ENCODE measurements around the gene STPG1.

Gene STPG1

GRCh38 chr1:24389231-24389678 lies 24.3 kb downstream of the STPG1 start:
- POLR2A ChIA-PET: no interaction called here
- CTCF ChIA-PET: interaction anchor here (0.5 to 6.0 kb wide), 6 partner anchors 9 to 262 kb away, joined by 3 to 166 read pairs (median 4); no protein-coding TSS in a partner anchor
- TF ChIP-seq, protein P1, sequence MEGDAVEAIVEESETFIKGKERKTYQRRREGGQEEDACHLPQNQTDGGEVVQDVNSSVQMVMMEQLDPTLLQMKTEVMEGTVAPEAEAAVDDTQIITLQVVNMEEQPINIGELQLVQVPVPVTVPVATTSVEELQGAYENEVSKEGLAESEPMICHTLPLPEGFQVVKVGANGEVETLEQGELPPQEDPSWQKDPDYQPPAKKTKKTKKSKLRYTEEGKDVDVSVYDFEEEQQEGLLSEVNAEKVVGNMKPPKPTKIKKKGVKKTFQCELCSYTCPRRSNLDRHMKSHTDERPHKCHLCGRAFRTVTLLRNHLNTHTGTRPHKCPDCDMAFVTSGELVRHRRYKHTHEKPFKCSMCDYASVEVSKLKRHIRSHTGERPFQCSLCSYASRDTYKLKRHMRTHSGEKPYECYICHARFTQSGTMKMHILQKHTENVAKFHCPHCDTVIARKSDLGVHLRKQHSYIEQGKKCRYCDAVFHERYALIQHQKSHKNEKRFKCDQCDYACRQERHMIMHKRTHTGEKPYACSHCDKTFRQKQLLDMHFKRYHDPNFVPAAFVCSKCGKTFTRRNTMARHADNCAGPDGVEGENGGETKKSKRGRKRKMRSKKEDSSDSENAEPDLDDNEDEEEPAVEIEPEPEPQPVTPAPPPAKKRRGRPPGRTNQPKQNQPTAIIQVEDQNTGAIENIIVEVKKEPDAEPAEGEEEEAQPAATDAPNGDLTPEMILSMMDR (IDR thresholded peaks at IDR 0.05; ENCODE audit: insufficient read depth, low read length, missing control alignments): no peak
- H3K4me3 ChIP-seq (ENCODE audit: low read depth, low read length): no peak overlapping the region
- DNase-seq (ENCODE audit: low read depth, low spot score): no peak

DNA sequence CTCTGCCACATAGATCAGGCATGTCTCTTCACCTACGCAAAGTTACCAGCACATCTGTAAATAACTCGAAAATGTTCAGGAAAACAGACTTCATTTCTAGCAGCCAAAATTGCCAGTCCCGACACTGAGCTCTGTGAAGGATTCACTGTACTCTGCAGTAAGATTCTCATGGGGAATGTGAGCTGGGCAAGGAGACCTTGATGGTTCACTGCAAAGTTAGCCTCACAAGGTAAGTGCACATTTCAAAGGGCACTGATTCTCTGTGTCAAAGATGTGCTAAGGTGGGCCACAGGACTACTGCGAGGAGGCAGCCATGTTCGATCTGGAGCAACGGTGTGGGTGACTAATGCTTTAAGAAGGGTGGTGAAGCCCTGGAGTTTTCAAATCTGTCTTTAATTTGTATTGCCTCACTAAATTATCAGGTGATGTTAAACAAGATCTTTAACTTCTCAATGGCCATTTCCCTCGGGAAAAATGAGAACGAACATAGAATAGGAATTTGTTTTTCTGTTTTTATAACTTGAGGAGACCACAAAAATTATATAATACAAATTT lies 25.2 kb downstream of the STPG1 start:
- no peak for DNase-seq (ENCODE audit: low read depth, low spot score)
- H3K4me3 ChIP-seq (ENCODE audit: low read depth, low read length): no peak overlapping the region
- ChIA-PET CTCF (interaction anchor here (0.9 to 6.0 kb wide), 5 partner anchors 15 to 189 kb away, joined by 3 to 166 read pairs (median 4); no protein-coding TSS in a partner anchor), POLR2A (no interaction called here)
- TF ChIP-seq, protein P1 (IDR thresholded peaks at IDR 0.05; ENCODE audit: insufficient read depth, low read length, missing control alignments): no peak

DNA sequence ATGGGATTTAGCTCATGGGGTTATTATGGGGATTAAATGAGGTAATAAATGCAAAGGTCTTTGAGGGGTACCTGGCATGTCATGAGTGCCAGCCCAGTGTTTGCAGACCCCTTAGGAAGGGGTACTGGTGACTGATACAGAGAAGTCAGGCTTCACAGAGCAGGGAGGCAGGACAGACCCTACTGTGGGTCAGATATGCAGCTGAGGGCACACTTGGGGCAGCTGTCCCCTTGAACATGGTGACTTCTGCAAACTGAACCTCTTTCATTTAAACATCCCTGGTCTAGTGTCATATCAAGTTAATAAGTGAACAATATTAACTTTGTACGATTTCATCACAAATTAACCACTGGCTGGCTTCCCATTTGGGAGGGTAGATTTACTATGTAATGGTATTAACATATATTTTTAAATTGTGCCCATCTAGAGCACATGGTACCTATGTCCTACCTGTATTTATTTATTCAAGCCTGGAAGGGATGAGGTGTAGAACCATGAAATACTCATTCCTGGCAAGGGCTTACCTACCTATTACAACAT lies 25.9 kb downstream of the STPG1 start:
- CTCF ChIA-PET: interaction anchor here (0.9 to 6.0 kb wide), 5 partner anchors 14 to 189 kb away, joined by 3 to 166 read pairs (median 4); no protein-coding TSS in a partner anchor
- TF ChIP-seq, protein P1 (IDR thresholded peaks at IDR 0.05; ENCODE audit: insufficient read depth, low read length, missing control alignments): no peak
- POLR2A ChIA-PET: no interaction called here
- DNase-seq (ENCODE audit: low read depth, low spot score): no peak
- H3K4me3 ChIP-seq (ENCODE audit: low read depth, low read length): no peak overlapping the region

- TF ChIP-seq, protein P1 (IDR thresholded peaks at IDR 0.05; ENCODE audit: insufficient read depth, low read length, missing control alignments): no peak
- CTCF ChIA-PET: interaction anchor here (0.9 to 6.0 kb wide), 5 partner anchors 17 to 249 kb away, joined by 3 to 166 read pairs (median 8); no protein-coding TSS in a partner anchor
- POLR2A ChIA-PET: no interaction called here
- no peak for DNase-seq (ENCODE audit: low read depth, low spot score)
- no peak overlapping the region for H3K4me3 ChIP-seq (ENCODE audit: low read depth, low read length)
Observed at GRCh38 chr1:24386931-24387330, 26.7 kb downstream of the STPG1 start.

GRCh38 chr1:24386241-24386640 lies 27.3 kb downstream of the STPG1 start:
- H3K4me3 ChIP-seq (ENCODE audit: low read depth, low read length): no peak overlapping the region
- ChIA-PET CTCF (interaction anchor here (0.8 to 6.0 kb wide), 9 partner anchors 10 to 315 kb away, joined by 3 to 166 read pairs (median 4); no protein-coding TSS in a partner anchor), POLR2A (no interaction called here)
- DNase-seq (ENCODE audit: low read depth, low spot score): no peak
- TF ChIP-seq, protein P1 (IDR thresholded peaks at IDR 0.05; ENCODE audit: insufficient read depth, low read length, missing control alignments): no peak

DNA sequence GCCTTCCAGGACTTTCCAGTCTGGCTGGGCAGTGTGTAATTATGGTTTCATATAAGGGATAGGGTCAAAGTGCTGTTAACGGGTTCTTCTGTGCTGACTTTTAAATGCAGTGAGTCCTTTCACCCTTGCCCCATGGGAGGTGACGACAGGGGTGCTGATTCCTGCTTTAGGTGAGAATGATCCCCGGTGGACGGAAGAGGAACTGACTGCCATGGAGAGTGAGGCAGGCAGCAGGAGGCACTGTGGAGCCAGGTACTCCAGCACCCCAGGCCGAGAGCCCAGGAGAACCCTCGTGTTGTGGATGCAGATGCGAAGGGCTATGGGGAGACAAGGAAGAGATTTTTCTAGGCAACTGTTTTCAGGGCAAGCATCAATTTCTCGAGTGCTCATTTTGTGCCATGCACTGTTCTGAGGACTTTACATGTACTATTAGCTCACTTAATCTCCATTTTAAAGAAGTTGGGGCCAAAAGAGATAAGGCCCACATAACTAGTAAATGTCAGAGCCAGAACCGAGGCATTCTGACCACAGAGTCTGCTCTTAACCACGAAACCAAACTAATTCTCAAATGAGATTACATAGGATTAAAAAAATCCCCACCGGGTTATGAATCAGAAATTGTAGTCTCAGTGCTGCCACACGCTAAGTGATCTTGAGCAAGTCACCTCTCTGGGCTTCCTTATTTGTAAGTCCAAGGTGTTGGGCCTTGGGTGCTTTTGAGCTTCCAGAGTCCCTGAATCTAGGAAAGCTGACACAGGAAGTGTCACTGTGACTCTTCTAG lies 28.2 kb downstream of the STPG1 start:
- H3K4me3 ChIP-seq (ENCODE audit: low read depth, low read length): no peak overlapping the region
- CTCF ChIA-PET: interaction anchor here (0.8 to 6.0 kb wide), 13 partner anchors 7 to 314 kb away, joined by 3 to 166 read pairs (median 5); no protein-coding TSS in a partner anchor
- no peak for DNase-seq (ENCODE audit: low read depth, low spot score)
- TF ChIP-seq, protein P1 (IDR thresholded peaks at IDR 0.05; ENCODE audit: insufficient read depth, low read length, missing control alignments): peak; percentile 48
- POLR2A ChIA-PET: no interaction called here

Measured in AG04449 (cell line).